GM20000 (cell line): Measurements from ENCODE around the gene YBX3.

Experiments
- DNase-seq: peaks from one replicate; pipeline ENCODE4 v3.0.0; 2012; ENCODE audit warnings: low spot score
- TF ChIP-seq, protein P1 (sequence below): IDR thresholded peaks from 2 replicates; pipeline ENCODE4 v1.5.1; 2012; ENCODE audit warnings: mild to moderate bottlenecking, control low read depth; ENCODE audit errors: extremely low read depth, missing control alignments

YBX3 gene

DNA sequence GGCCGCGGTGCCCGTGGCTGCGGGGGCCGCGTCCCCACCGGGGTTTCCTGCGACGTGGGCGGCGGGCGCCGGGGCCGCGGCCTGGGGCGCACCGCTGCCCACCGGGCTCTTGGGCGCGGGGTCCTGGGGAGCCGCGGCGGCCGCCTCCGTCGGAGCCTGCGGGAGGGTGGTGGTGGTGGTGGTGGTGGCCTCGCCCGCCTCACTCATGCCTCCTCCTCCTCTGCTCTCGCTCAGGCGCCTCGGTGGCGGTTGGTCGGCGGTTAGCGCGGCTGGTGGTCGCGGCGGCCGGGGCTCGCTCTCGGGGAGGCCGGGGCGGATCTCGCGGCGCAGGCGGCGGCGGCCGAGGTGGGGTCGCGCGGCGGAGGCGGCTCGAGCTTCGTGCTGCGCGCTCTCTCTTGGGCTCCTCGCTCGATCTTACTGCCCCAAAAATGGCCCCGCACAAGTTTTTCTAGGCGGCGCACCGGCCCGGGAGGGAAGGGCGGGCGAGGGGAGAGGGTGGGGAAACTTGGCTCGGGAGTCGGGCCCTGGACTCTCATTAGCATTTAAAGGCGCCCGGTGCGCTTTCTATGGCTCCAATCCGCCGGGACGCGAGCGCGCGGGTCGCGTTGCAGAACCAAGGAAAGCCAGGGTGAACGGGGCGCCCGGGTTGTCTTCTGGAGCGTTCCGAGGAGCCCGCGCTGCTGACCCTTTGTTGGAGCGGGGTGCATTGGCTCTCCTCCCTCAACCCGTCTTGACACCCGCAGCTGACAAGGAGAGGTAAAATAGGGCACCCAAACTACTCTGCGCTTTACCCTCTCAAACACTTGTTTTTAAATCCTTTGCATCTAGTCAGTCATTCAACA, at the start of gene YBX3:
TSS of gene YBX3 (minus strand) at position 419 of the 842 bp plus-strand sequence. CDS start at position 207, 212 bp downstream.
- TF ChIP-seq, protein P1, sequence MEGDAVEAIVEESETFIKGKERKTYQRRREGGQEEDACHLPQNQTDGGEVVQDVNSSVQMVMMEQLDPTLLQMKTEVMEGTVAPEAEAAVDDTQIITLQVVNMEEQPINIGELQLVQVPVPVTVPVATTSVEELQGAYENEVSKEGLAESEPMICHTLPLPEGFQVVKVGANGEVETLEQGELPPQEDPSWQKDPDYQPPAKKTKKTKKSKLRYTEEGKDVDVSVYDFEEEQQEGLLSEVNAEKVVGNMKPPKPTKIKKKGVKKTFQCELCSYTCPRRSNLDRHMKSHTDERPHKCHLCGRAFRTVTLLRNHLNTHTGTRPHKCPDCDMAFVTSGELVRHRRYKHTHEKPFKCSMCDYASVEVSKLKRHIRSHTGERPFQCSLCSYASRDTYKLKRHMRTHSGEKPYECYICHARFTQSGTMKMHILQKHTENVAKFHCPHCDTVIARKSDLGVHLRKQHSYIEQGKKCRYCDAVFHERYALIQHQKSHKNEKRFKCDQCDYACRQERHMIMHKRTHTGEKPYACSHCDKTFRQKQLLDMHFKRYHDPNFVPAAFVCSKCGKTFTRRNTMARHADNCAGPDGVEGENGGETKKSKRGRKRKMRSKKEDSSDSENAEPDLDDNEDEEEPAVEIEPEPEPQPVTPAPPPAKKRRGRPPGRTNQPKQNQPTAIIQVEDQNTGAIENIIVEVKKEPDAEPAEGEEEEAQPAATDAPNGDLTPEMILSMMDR: no peak
- DNase-seq: peak; percentile 87

- TF ChIP-seq, protein P1: peak; percentile 16
- peak; percentile 9 for DNase-seq
These were observed 48.1 kb upstream of the YBX3 start for GRCh38 chr12:10771132-10771733.

DNA sequence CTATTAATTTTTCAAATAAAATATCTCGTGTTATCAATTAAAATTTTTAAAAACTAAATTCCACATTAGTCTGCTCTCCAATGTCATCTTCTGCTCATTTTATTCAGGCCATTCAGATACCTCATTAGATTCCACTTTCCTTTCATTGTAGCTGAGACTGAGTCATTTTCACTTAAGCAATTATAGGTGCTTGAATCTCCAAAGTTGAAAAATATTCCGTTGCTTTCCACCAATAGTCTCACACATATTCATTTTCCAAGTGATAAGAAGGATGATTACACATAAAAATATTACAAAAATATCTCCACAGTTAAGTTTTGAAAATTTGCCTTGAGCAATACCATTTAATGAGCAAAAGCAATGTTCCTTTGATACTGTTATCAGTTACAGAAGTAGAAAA, 36.5 kb upstream of the YBX3 start:
- TF ChIP-seq, protein P1: no peak
- no peak for DNase-seq

DNA sequence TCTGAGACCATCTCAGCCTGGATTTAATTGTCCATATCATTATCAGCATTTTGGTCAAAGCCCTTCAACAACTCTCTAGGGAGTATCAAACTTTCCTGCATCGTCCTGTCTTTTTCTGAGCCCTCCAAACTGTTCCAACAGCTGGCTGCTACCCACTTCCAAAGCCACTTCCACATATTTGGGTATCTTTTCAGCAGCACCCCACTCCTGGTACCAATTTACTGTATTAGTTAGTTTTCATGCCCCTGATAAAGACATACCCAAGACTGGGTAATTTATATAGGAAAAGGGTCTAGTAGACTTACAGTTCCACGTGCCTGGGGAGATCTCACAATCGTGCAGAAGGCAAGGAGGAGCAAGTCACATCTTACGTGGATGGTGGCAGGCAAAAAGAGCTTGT, 33.1 kb upstream of the YBX3 start:
- TF ChIP-seq, protein P1: no peak

GRCh38 chr12:10753059-10753458, 29.9 kb upstream of the YBX3 start:
- DNase-seq: no peak
- TF ChIP-seq, protein P1: no peak

More for the DNA sequence above, 33.1 kb upstream of the YBX3 start:
- no peak for DNase-seq

DNA sequence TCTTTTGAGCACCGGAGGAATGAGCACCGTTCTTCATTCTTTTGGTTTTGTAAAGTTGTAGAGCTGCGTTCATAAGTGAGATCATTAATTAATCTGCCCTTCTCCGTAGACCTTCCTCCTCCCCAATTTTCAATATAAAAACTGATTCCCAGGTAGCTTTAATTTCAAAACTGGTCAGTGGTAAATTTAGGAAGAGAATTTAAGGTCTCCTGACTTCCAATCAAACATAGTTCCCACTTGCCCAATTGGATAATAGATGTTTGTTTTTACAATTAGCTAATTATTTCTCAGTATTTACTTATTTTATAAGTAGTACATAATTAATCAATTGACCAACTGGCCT, 27.2 kb upstream of the YBX3 start:
- TF ChIP-seq, protein P1: no peak
- DNase-seq: no peak

GRCh38 chr12:10749700-10750384, 26.7 kb upstream of the YBX3 start:
- TF ChIP-seq, protein P1: peak; percentile 77

More at GRCh38 chr12:10749700-10750384, 26.7 kb upstream of the YBX3 start:
- DNase-seq: peak; percentile 72
